SU-DHL-6 (cell line): ENCODE measurements around the gene PDE1A.

Experiments used
- H2AFZ ChIP-seq: fragments of 200-600 bp; sonication (generic); 2 replicates; pipeline ENCODE4 v1.6.1; 2014; ENCODE audit warnings: low read depth, mild to moderate bottlenecking, moderate library complexity, mixed read lengths, antibody characterized with exemption, low read length; ENCODE audit not compliant: severe bottlenecking
- H3F3A ChIP-seq: fragments of 200-600 bp; shearing (Covaris generic); 2 replicates; pipeline ENCODE4 v1.6.0; 2016; ENCODE audit warnings: antibody characterized with exemption, mild to moderate bottlenecking; ENCODE audit not compliant: insufficient read depth
- H3K27ac ChIP-seq: fragments of 200-600 bp; sonication (generic); 2 replicates; pipeline ENCODE4 v1.5.1; 2016; ENCODE audit warnings: low read depth, mild to moderate bottlenecking, low read length, moderate library complexity, mixed read lengths
- H3K27me3 ChIP-seq: fragments of 200-600 bp; sonication (generic), shearing (Covaris generic); 2 replicates; pipeline ENCODE4 v1.6.0; 2014; ENCODE audit warnings: mild to moderate bottlenecking, low read length
- H3K36me3 ChIP-seq: fragments of 200-600 bp; sonication (generic); 2 replicates; pipeline ENCODE4 v1.6.1; 2014; ENCODE audit warnings: mild to moderate bottlenecking, low read length, mixed read lengths
- H3K4me2 ChIP-seq: fragments of 300-600, 200-600 bp; shearing (Covaris generic), sonication (generic); 2 replicates; pipeline ENCODE4 v1.6.0; 2014; ENCODE audit warnings: low read length, low read depth, mild to moderate bottlenecking; ENCODE audit not compliant: poor library complexity, severe bottlenecking
- H3K4me3 ChIP-seq: fragments of 200-600 bp; sonication (generic); 2 replicates; pipeline ENCODE4 v1.5.1; 2014; ENCODE audit warnings: antibody characterized with exemption, low read length, mild to moderate bottlenecking, mixed read lengths; ENCODE audit not compliant: insufficient read depth, poor library complexity, severe bottlenecking
- H3K79me2 ChIP-seq: fragments of 200-600 bp; sonication (generic); 2 replicates; pipeline ENCODE4 v1.6.1; 2014; ENCODE audit warnings: mild to moderate bottlenecking, low read length, moderate library complexity; ENCODE audit not compliant: insufficient read depth
- H3K9ac ChIP-seq: fragments of 200-600 bp; sonication (generic); 2 replicates; pipeline ENCODE4 v1.7.0; 2014; ENCODE audit warnings: mild to moderate bottlenecking, low read length
- H3K9me2 ChIP-seq: fragments of 200-600 bp; sonication (generic); replicated peaks from 2 replicates; pipeline ENCODE4 v1.6.1; 2014; ENCODE audit warnings: low read length; ENCODE audit not compliant: insufficient read depth
- H3K9me3 ChIP-seq: fragments of 200-600 bp; sonication (generic); 2 replicates; pipeline ENCODE4 v1.6.1; 2014; ENCODE audit warnings: low read length, mixed read lengths; ENCODE audit not compliant: insufficient read depth
- H4K20me1 ChIP-seq: fragments of 200-600 bp; sonication (generic); 2 replicates; pipeline ENCODE4 v1.6.1; 2014; ENCODE audit warnings: low read depth, mild to moderate bottlenecking, antibody characterized with exemption, low read length, moderate library complexity, mixed read lengths
- EZH2phosphoT487 ChIP-seq: fragments of 200-600 bp; sonication (generic), shearing (Covaris generic); conservative IDR thresholded peaks from 2 replicates; pipeline ENCODE4 v1.6.1; 2018; ENCODE audit warnings: mild to moderate bottlenecking, antibody characterized with exemption, low read length, moderate library complexity, mixed read lengths
- TF ChIP-seq, protein P1 (sequence below): fragments of 200-600 bp; sonication (generic); IDR thresholded peaks from one replicate; pipeline ENCODE4 v1.5.1; 2017; ENCODE audit warnings: antibody characterized with exemption, mild to moderate bottlenecking, low read length, moderate library complexity; ENCODE audit not compliant: insufficient read depth, poor library complexity, severe bottlenecking

Gene PDE1A

DNA sequence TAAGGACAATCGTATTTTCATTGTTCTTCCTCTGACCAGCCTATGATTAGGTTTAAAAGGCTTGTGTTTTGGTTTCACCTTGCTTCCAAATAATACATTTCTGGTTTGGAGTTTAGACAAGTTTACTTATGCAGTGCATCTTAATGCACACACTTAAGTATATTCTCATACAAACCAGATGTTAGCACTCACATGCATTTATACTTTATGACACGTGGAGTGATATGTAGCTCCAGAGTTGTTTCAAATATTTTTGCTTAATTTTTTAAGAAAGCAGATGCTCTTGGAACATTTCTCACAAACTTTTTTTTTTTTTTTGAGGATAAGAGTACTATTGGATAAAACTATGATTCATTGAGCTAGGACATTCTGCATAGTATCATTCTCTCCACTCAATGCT lies 109.9 kb downstream of the PDE1A start:
- no peak overlapping the region for H3K4me2 ChIP-seq
- no peaks in the 10 kb centered on the region for H3K27me3 ChIP-seq
- no peaks in the 10 kb centered on the region for H3K9me3 ChIP-seq
- TF ChIP-seq EZH2phosphoT487 = no peak
- TF ChIP-seq, protein P1, sequence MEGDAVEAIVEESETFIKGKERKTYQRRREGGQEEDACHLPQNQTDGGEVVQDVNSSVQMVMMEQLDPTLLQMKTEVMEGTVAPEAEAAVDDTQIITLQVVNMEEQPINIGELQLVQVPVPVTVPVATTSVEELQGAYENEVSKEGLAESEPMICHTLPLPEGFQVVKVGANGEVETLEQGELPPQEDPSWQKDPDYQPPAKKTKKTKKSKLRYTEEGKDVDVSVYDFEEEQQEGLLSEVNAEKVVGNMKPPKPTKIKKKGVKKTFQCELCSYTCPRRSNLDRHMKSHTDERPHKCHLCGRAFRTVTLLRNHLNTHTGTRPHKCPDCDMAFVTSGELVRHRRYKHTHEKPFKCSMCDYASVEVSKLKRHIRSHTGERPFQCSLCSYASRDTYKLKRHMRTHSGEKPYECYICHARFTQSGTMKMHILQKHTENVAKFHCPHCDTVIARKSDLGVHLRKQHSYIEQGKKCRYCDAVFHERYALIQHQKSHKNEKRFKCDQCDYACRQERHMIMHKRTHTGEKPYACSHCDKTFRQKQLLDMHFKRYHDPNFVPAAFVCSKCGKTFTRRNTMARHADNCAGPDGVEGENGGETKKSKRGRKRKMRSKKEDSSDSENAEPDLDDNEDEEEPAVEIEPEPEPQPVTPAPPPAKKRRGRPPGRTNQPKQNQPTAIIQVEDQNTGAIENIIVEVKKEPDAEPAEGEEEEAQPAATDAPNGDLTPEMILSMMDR = no peak
- no peaks in the 10 kb centered on the region for H3K36me3 ChIP-seq
- H3K79me2 ChIP-seq = no peaks in the 10 kb centered on the region
- no peak overlapping the region for H3K4me3 ChIP-seq
- no peaks in the 10 kb centered on the region for H3K9me2 ChIP-seq
- no peaks in the 10 kb centered on the region for H4K20me1 ChIP-seq
- H3F3A ChIP-seq = no peaks in the 10 kb centered on the region
- no peak overlapping the region for H2AFZ ChIP-seq
- no peak overlapping the region for H3K9ac ChIP-seq
- H3K27ac ChIP-seq = no peak overlapping the region

- no peaks in the 10 kb centered on the region for H3K9me3 ChIP-seq
- no peaks in the 10 kb centered on the region for H4K20me1 ChIP-seq
- TF ChIP-seq, protein P1 = no peak
- no peak overlapping the region for H3K9ac ChIP-seq
- H3K9me2 ChIP-seq = no peaks in the 10 kb centered on the region
- no peaks in the 10 kb centered on the region for H3K79me2 ChIP-seq
- H3F3A ChIP-seq = no peaks in the 10 kb centered on the region
- no peak overlapping the region for H2AFZ ChIP-seq
- H3K36me3 ChIP-seq = no peaks in the 10 kb centered on the region
- no peak overlapping the region for H3K4me2 ChIP-seq
- H3K27me3 ChIP-seq = no peaks in the 10 kb centered on the region
- H3K27ac ChIP-seq = no peak overlapping the region
- no peak overlapping the region for H3K4me3 ChIP-seq
Observed at GRCh38 chr2:182302972-182303371, 123.9 kb downstream of the PDE1A start.

- Histone ChIP-seq H3K79me2 (no peaks in the 10 kb centered on the region), H2AFZ (no peak overlapping the region), H3K9ac (no peak overlapping the region), H3K4me2 (no peak overlapping the region), H3K36me3 (no peaks in the 10 kb centered on the region), H3K9me2 (no peaks in the 10 kb centered on the region), H3K27ac (no peak overlapping the region), H3K27me3 (no peaks in the 10 kb centered on the region), H3K9me3 (no peaks in the 10 kb centered on the region), H3F3A (no peaks in the 10 kb centered on the region), H3K4me3 (no peak overlapping the region), H4K20me1 (no peaks in the 10 kb centered on the region)
- TF ChIP-seq, protein P1 = no peak
- TF ChIP-seq EZH2phosphoT487 = no peak
Observed at GRCh38 chr2:182302174-182302573, 124.7 kb downstream of the PDE1A start.

DNA sequence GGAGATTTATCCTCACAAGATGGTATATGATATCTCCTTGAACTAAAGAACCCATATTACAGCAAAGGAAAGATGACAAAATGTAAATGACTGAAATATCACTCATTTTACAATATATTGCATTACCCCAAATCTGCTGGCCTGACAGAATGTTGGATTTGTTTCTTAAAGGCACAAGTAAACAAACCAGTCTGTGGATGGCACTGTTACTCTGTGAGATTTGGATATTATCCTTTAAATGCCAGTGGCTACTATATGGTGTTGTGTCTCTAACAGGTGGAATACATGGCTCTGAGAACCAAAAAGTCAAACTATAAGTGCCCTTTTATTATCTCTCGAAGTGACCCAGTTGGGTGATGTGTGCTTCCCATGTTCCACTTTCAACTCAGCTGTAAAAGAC lies 125.7 kb downstream of the PDE1A start:
- TF ChIP-seq EZH2phosphoT487 = no peak
- TF ChIP-seq, protein P1 = no peak
- Histone ChIP-seq H3K4me3 (no peak overlapping the region), H3F3A (no peaks in the 10 kb centered on the region), H3K9ac (no peak overlapping the region), H2AFZ (no peak overlapping the region), H3K9me3 (no peaks in the 10 kb centered on the region), H3K4me2 (no peak overlapping the region), H3K36me3 (no peaks in the 10 kb centered on the region), H3K27me3 (no peaks in the 10 kb centered on the region), H3K27ac (no peak overlapping the region), H3K79me2 (no peaks in the 10 kb centered on the region), H4K20me1 (no peaks in the 10 kb centered on the region), H3K9me2 (no peaks in the 10 kb centered on the region)
